ENCODE results near the gene LRRC51.

- TF ChIP-seq CTCF (IDR thresholded peaks at IDR 0.05), result no peak
- no peak for TF ChIP-seq POLR2A (IDR thresholded peaks at IDR 0.05)
These were observed 47.3 kb downstream of the LRRC51 start for GRCh38 chr11:72127923-72128322.

All from testis (tissue), 2 donors.